GM06990 (cell line): ENCODE data around the gene CRADD.

Experiments
- DNase-seq: peaks from one replicate; pipeline ENCODE4 v3.0.0-alpha.2; 2011; ENCODE audit not compliant: insufficient read length; ENCODE audit errors: extremely low read depth
- H3K27me3 ChIP-seq: replicated peaks from 2 replicates; pipeline ENCODE4 v1.6.0; 2011; ENCODE audit warnings: low read length; ENCODE audit not compliant: control insufficient read depth, insufficient read depth
- H3K36me3 ChIP-seq: 2 replicates; pipeline ENCODE4 v1.5.1; 2011; ENCODE audit warnings: low read length; ENCODE audit not compliant: control insufficient read depth, insufficient read depth
- H3K4me3 ChIP-seq: replicated peaks from 2 replicates; pipeline ENCODE4 v1.5.1; 2011; ENCODE audit warnings: low read depth, mild to moderate bottlenecking, control low read depth, low read length
- CTCF ChIP-seq: IDR thresholded peaks from 2 replicates; pipeline ENCODE4 v1.5.1; 2011; ENCODE audit warnings: low read length, control low read depth, mild to moderate bottlenecking, inconsistent platforms; ENCODE audit not compliant: insufficient read depth, poor library complexity, severe bottlenecking

CRADD gene

GRCh38 chr12:93653712-93654111 lies 23.5 kb upstream of the CRADD start:
- no peak for TF ChIP-seq CTCF
- H3K4me3 ChIP-seq: no peak overlapping the region
- no peak for DNase-seq
- H3K27me3 ChIP-seq: no peaks in the 10 kb centered on the region
- H3K36me3 ChIP-seq: no peaks in the 10 kb centered on the region

- no peak for TF ChIP-seq CTCF
- no peak for DNase-seq
- H3K27me3 ChIP-seq: no peaks in the 10 kb centered on the region
- no peaks in the 10 kb centered on the region for H3K36me3 ChIP-seq
- no peak overlapping the region for H3K4me3 ChIP-seq
Measured at GRCh38 chr12:93654421-93654820, 22.8 kb upstream of the CRADD start.

GRCh38 chr12:93657071-93657470 lies 20.1 kb upstream of the CRADD start:
- Histone ChIP-seq H3K27me3 (no peaks in the 10 kb centered on the region), H3K4me3 (no peak overlapping the region), H3K36me3 (no peaks in the 10 kb centered on the region)
- no peak for TF ChIP-seq CTCF
- DNase-seq: no peak

GRCh38 chr12:93661021-93661420 lies 16.2 kb upstream of the CRADD start:
- Histone ChIP-seq H3K36me3 (no peaks in the 10 kb centered on the region), H3K4me3 (no peak overlapping the region), H3K27me3 (no peaks in the 10 kb centered on the region)
- no peak for DNase-seq
- no peak for TF ChIP-seq CTCF

GRCh38 chr12:93663006-93663728 lies 14.0 kb upstream of the CRADD start:
- Histone ChIP-seq H3K36me3 (no peaks in the 10 kb centered on the region), H3K27me3 (no peaks in the 10 kb centered on the region), H3K4me3 (no peak overlapping the region)
- no peak for DNase-seq
- TF ChIP-seq CTCF: no peak

GRCh38 chr12:93663729-93664084 lies 13.5 kb upstream of the CRADD start:
- Histone ChIP-seq H3K36me3 (no peaks in the 10 kb centered on the region), H3K27me3 (no peaks in the 10 kb centered on the region), H3K4me3 (no peak overlapping the region)
- no peak for TF ChIP-seq CTCF
- DNase-seq: no peak
